ENCODE data around the gene SEMA4F.
"Not testable (repeated sequence)": the region's sequence is repeated elsewhere in the genome, so short reads cannot be mapped to it uniquely, and the experiment has no call there.

The SEMA4F gene, protein sequence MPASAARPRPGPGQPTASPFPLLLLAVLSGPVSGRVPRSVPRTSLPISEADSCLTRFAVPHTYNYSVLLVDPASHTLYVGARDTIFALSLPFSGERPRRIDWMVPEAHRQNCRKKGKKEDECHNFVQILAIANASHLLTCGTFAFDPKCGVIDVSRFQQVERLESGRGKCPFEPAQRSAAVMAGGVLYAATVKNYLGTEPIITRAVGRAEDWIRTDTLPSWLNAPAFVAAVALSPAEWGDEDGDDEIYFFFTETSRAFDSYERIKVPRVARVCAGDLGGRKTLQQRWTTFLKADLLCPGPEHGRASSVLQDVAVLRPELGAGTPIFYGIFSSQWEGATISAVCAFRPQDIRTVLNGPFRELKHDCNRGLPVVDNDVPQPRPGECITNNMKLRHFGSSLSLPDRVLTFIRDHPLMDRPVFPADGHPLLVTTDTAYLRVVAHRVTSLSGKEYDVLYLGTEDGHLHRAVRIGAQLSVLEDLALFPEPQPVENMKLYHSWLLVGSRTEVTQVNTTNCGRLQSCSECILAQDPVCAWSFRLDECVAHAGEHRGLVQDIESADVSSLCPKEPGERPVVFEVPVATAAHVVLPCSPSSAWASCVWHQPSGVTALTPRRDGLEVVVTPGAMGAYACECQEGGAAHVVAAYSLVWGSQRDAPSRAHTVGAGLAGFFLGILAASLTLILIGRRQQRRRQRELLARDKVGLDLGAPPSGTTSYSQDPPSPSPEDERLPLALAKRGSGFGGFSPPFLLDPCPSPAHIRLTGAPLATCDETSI

GRCh38 chr2:74653985-74654882 is at the start of gene SEMA4F:
Gene SEMA4F, plus strand, starts transcription at chr2:74654247. Its CDS starts 130 bp downstream, at chr2:74654377.
- DNase-seq (ENCODE audit: low read depth, low spot score): peak; percentile 94

GRCh38 chr2:74606927-74607326 is 47.1 kb upstream of the SEMA4F start:
- no peak for DNase-seq (ENCODE audit: low read depth, low spot score)

DNA sequence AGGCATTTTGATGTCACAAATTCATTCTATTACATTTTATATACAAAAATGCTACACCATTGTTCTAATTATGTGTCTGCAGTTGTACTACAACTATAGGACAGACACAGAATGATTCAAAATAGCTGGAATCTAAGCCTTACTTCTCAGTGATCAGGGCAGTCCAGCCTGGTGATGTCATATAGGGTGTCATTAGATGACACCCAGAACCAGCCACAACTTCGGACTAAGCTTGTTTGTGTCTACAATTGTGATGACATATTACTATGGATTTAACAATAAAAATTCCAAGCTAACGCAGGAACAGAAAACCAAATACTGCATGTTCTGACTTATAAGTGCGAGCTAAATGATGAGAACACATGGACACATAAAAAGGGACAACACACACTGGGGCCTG is 36.9 kb upstream of the SEMA4F start:
- no peak for DNase-seq (ENCODE audit: low read depth, low spot score)

DNA sequence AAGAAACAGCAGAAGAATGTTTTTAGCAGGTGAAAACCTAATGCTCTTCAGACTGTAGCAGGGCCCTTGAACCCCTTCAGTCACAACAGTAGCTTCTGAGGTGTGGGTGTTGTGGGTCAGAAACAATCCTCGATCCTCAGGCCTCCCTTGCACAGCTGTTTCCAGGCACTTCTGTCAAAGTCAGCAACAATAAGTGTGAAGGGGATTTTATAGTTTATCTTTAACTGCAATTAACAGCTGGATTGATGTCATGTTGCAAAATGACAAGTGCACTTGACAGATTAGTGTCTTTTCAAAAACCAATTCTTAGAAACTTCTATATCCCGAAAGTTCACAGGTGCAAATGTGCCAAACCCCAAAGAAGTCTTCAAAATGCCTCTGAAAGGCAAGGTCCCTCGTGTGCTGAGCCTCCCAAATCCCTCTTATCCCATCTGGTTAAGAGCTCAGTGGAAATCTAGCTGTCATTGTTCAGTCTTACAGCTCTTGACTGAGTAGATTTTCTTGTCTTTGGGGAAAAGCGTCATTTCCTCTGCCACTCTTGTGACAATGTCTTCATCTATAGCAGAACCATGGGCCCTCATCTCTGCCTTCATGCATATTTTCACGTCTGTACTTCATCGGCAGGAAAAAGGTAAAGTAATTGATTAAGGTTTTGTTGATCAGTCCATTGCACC is 35.5 kb upstream of the SEMA4F start:
- DNase-seq (ENCODE audit: low read depth, low spot score): no peak

GRCh38 chr2:74619651-74620297 is 34.3 kb upstream of the SEMA4F start:
- no peak for DNase-seq (ENCODE audit: low read depth, low spot score)

GRCh38 chr2:74620671-74621070 is 33.4 kb upstream of the SEMA4F start:
- no peak for DNase-seq (ENCODE audit: low read depth, low spot score)

- no peak for DNase-seq (ENCODE audit: low read depth, low spot score)
These were observed 28.2 kb upstream of the SEMA4F start for GRCh38 chr2:74625658-74626425.

DNA sequence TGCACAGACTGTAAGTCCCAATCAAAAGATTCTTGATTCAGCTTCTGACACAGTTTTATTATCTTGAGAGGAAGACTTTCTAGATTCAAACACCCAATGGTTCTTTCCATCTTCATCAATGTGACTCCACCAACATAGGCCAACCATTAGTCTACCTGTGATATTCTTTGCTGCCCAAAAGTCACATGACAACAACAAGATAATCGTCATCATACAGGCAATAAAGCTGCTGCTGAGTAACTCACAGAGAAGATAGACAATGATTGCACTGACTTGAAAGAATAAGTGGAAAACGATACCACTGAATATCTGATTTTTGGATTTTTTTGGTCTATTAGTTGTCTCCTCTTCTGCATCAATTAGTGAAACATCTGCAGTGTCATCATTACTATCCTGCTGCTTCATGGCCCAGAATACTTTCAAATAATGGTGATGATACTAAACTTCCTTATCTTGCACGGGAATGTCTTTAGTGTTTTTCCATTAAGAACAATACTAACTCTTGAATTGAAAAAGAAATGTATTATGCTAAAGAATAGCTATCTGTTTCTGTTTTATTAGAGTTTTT is 25.4 kb upstream of the SEMA4F start:
- no peak for DNase-seq (ENCODE audit: low read depth, low spot score)

DNA sequence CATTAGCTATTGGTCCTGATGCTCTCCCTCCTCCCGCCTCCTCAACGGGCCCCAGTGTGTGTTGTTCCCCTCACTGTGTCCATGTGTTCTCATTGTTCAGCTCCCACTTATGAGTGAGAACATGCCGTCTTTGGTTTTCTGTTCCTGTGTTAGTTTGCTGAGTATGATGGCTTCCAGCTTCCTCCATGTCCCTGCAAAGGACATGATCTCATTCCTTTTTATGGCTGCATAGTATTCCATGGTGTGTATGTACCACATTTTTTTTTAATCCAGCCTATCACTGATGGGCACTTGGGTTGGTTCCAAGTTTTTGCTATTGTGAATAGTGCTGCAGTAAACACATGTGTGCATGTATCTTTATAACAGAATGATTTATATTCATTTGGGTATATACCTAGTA is 23.6 kb upstream of the SEMA4F start:
- not testable (repeated sequence) for DNase-seq (ENCODE audit: low read depth, low spot score)

DNA sequence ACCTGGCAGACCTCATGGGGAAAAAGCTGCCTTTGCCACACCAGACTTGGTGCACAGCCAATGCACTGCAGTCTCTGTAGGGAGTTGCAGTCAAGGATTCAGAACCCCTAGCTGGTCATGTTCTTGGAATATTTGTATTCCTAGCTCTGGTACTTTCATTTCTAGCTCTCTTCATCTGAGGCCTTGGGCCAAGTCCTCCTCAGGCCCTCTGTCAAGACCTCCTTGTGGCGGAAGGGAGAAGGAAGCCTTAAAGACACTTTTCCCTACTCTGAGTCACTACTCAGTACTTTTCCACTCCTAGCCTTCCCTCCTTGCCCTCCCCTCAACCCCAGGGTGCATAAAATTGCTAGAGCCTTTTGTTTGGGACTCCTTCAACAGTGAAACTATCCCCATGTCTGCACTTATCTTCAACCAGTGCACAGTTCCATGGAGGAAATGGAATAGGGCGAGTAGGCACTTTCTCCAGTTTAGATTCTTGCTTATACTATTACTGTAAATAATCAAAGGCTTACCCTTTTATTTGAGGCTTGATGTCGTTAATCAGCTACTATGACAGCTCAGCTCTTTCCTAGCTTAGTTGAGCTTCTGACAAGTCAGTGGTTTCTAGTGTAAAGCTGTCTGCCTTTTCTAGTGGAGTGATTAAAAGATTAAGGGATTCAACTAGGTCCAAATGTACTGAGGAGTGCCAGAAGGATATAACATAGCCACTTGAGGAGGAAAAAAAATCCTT is 21.7 kb upstream of the SEMA4F start:
- DNase-seq (ENCODE audit: low read depth, low spot score): no peak

- DNase-seq (ENCODE audit: low read depth, low spot score): no peak
These were observed 21.1 kb upstream of the SEMA4F start for GRCh38 chr2:74632939-74633312.

DNA sequence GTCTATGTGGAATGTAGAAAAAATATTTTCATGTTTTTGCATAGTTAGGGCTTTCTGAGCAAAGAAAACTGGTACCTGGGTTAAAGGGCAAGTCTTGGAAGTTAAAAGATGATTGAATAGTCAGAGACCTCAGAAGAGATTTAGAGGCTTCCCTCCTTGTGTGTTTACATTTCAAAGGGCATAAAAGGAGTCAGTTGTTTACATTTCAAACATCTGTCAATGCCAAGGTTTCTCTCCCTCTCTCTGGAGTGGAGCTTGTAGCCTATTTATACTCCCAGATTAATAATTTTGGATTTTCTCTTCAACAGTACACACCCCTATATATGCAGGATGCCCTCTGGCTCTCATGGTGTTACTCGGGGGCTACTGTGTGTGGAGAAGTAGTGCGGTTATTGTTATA is 14.5 kb upstream of the SEMA4F start:
- DNase-seq (ENCODE audit: low read depth, low spot score): no peak

DNA sequence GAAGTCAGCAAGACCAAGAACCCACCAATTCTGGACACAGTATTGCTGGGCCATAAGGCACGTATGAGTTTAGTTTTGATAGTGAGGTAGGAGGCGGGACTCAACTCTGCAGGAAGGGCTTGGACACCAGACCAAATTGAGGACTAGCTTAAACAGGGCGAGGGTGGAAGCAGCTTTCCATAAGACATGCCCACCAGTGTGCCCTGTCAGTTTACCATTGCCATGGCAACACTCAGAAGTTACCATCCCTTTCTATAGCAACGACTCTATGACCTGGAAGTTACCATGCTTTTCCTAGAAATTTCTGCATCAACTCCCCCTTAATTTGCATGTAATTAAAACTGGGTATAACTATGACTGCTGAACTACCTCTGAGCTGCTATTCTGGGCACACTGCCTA is 8.7 kb upstream of the SEMA4F start:
- DNase-seq (ENCODE audit: low read depth, low spot score): no peak

DNA sequence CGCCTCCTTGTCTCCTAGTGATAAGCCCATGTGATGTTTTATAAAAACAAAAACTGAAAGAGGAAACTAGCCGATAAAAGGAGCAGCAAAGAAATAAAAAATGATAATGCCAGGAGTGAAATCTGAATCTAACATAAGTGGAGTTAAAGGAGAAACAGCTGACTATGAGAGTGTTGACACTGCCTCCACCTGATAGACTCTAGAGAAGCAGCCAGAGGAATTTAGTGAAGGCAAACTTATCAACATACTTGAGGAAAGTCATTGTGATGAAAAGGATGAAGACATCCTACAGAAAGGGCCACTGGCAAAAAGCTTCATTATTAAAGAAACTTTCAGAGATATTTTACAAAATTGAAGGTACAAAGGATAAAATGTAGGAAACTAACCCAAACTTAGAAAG is 7.8 kb upstream of the SEMA4F start:
- no peak for DNase-seq (ENCODE audit: low read depth, low spot score)

- no peak for DNase-seq (ENCODE audit: low read depth, low spot score)
These were observed 7.1 kb upstream of the SEMA4F start for GRCh38 chr2:74646834-74647482.

GRCh38 chr2:74648009-74648443 is 6.0 kb upstream of the SEMA4F start, which contains the start of gene M1AP:
Gene M1AP, minus strand, starts transcription at chr2:74648330. Its CDS starts 8,055 bp downstream, at chr2:74640275.
- no peak for DNase-seq (ENCODE audit: low read depth, low spot score)

GRCh38 chr2:74653589-74653984 is 460 bp upstream of the SEMA4F start:
- no peak for DNase-seq (ENCODE audit: low read depth, low spot score)

DNA sequence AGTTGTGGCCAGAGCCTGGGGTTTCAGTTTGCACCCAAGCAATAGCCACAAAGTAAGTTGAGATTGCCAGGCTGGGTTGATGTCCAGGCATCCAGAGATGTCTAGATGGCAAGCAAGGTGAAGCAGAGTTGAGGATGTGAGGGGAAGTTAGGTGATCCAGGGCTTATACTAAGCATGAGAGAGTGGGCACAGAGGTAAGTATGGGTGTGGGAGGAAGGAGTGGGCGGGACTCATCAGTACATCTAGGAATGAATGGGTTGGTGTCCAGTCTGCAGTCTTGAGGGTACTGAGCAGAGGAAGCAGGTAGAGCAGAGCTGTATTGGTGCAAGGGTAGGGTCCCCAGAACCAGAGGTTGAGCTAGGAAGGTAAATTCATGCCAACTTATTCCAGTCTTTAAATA is 1.5 kb downstream of the SEMA4F start:
- no peak for DNase-seq (ENCODE audit: low read depth, low spot score)
